Effector CD8-positive, alpha-beta T cell (primary cell): ENCODE results near the gene ACE2.
"Not testable (repeated sequence)": the region's sequence is repeated elsewhere in the genome, so short reads cannot be mapped to it uniquely, and the experiment has no call there.

Source experiments
- DNase-seq: peaks from one replicate; lab custom pipeline; 2025; lab: John Stamatoyannopoulos, UW
- total RNA-seq, 4 experiments: gene quantifications; one replicate each; lab custom pipeline; 2026; lab: John Stamatoyannopoulos, UW

Gene ACE2
- total RNA-seq: 0 reads per million in 4 experiments

DNA sequence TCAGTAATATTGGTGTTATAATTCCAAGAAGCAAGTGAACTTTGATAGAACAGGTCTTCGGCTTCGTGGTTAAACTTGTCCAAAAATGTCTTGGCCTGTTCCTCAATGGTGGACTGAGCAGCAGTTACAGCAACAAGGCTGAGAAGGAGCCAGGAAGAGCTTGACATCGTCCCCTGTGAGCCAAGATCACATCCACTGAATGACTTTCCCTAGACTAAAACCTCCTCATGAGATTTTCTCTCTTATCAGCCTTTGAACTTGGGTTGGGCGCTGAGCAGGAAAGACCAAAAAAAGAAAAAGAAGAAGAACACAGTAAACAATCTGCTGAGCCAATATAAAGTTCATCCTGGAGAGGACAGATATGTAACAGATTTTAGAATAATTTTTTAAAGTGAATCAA is at the start of gene ACE2:
Gene ACE2, minus strand, starts transcription at position 216 of the 400 bp plus-strand sequence. Its CDS starts 49 bp downstream, at position 167.
- DNase-seq: no peak

DNA sequence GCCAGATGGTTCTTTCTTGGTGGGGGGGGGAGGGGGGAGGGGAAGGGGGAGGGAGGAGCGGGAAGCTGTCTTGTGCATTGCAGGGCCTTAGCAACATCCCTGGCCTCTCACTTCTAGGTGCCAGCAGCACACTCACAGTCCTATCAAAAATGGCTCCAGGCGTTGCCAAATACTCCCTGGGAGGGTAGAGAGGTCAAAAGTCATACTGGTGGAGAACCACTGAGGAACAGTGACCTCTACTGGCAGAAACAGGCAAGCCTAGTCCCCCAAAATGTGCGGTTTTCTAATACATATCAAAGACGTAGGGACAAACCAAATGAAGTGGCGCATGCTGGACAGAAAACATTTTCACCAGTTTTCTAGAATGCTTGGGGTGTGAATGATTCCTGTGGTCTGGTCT is 46.8 kb upstream of the ACE2 start:
- not testable (repeated sequence) for DNase-seq

DNA sequence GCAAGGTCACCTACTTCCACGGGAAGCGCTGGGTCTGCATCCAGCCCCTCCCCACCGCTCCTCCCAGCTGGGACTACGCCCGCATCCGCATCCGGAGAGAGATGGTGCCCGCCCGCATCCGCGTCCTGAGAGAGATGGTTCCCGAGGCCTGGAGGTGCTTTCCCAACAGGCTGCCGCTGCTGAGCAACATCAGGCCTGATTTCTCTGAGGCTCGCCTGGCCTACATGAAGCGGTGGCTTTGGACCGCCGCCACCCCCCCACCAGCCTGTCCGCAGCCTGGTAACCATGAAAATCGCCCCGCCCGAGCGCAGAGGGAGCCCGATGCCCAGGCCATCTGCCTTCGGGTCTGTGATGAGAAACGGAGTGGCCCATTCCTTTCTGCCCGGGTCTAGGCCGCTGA is 45.8 kb upstream of the ACE2 start:
- no peak for DNase-seq

DNA sequence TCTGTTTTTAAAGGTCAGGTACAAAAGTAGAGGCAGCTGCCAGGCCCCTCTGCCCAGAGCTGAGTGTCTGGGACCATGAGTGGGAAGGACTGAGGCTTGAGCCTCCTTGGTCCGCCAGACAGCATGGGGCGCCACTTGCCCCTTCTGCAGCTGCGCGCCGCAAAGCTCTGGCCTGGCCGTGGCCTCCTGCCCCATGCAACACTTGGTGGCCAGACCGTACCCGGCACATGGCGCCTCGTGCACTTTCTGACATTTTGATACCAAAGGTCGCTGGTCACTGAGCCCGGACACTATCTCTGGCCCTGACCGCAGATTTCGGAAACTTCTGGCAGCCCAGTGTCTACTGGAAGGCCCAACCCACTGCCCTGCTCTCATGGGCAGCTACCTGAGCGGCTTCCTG is 45.3 kb upstream of the ACE2 start:
- no peak for DNase-seq

DNA sequence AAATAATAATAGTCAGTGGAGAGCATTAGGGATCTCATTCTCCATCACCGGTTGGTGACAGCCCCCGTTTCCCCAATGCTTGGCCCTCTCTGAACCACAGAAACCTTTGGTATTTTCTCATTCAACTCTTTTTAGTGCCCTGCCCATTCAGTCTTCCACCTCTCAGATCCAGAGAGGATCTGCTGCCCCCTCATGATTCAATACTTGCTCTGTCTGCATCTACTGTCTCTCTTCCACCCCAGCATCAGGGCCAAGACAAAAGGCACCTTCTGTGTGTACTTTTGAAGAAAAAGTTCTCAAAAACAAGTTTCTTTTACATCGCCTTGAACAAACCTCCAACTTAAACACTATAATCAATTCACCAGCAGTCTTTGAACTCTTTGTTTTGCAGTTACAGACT is 44.5 kb upstream of the ACE2 start:
- DNase-seq: no peak

DNA sequence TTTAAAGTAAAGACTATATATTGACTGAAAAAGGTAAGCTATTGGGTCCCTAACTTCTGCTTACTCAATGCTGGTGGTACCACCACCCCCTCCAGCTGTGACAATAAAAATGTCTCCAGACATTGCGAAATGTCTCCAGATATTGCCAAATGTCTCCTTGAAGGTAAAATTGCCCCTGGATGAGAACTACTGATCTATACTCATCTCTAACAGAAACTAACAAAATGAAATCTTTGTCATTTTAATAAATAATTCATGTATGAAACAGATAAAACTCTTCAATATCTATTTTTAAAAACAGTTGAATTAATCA is 43.8 kb upstream of the ACE2 start:
- DNase-seq: no peak

DNA sequence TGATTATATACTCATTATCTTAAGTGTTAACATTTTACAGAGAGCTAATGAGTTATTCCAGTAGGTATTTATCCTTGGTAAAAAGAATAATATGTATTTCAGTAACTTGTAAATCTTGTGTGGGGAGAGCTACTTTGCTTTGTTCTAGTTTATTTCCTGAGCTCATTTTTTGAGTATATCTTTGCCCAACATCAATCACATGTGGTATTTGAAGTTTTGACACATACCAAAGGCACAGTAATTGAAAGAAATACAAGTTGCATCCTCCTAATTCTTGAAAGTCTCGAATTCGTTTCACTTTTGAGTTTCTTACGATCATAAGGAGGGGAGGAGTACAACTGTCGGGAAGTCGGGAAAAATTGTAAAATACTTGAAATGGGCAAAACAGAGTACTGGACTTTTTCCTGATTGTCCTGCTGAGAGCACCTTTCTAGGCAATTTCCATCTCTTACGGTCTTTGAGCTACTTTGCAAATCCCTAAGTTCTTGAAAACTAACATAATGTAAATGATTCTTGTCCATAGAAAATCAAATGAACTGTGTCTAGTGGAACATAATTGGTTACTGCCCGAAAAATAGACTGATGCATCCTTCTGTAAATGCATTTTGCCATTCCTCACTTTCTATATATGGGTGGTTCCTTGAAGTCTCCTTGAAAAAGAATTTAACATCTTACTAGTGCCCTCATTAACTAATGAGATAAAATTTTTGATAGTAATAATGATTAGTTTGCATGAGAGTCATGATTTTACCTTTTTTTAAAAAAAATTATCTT is 43.2 kb upstream of the ACE2 start:
- no peak for DNase-seq

DNA sequence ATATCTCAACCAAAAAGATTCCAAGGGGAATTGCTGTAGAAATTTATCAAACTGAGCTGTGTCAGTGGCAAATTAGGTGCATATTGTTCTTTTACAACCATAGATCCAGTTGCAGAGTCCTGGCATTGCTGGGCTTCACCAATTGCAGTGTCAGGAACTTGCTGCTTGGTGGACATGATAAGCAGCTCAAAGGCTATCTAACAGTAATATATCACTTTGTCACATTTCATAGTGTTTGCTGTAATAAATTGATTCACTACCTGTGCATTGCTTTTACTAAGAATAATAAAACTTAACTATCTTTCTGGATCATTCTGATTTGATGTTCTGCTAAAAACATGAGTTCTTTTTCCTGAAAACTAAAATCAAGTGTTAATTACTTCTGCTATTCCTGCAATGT is 30.9 kb upstream of the ACE2 start:
- DNase-seq: no peak

DNA sequence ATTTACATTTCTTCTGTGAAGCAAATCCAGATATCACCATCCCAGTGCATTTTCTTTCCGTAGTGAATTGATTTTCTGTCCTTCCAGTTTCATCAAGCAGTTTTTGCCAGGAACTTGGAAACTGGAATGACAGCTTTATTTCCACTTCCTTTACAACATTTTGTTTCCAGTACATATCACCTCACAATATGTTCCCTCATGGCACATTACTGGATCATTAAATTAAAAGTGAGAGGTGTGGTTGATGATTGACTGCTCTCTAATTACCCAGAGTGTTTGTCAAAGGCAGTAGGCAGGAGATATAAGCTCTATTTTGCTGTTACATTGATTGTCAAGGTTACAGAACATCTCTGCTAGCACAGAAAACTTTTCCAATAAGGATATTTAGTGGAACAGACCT is 22.3 kb upstream of the ACE2 start:
- DNase-seq: no peak

DNA sequence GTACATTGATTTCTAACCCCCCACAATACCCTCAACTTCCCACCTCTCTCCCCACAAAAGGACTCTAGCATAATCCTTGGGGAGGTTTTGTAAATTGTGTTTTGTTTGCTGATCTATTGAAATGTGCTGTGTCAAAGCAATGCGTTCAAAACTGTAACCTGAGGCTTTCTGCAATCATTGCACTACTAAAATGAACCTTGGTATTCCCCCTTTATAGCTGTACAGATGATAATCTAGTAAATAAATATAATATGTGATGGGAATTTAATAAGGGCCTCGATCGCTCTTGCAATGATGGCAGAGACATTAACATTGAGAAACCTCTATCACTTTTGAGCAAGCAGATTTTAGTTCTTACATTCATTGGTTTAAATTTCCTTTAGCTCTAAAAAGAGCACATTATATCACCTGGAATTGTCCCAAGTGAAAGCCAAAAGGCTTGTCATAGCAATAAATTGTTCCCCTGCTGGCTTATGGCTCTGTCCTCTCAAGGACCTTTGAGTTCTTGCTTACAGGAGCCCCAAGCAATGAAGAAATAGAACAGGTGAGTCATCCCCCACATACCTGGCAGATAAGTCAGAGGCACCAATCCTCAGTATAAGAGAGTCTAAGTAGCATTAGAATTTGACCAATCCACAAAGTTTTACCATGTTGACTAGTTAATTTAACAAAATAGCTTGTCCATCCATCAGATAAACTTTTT is 18.4 kb upstream of the ACE2 start:
- DNase-seq: no peak

DNA sequence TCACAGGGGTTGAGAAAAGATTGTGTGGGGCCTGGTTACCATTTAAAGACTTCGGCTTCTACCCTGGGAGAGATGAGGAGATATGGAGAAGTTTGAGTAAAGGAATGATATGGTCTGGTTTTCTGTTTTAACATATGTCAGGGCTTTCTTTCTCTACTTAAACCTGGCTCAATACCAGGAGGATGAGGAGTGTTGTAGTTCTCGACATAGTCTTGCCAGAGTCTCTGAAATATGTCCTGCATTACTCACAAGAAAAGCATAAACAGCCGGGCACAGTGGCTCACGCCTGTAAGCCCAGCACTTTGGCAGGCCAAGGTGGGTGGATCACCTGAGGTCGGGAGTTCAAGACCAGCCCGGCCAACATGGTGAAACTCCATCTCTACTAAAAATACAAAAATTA is 16.4 kb upstream of the ACE2 start:
- no peak for DNase-seq

DNA sequence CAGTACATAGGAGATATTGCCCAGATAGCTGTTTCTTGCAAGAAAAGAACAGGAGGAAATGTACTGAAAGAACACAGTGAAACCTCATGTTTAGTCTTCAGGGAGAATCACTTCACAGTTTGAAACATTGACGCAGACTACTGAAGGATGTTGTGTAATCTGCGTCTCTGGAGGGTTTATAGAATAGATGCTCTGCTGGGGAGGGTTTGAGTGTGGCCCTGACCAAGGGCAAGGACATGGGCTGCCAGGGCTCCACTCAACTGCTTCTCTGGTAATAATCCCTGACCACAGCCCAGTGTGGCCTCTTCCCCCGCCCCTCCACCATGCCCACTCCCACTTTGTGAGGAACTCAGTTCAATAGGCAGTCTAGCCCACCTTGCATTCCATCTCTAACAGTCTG is 15.8 kb upstream of the ACE2 start:
- DNase-seq: no peak

DNA sequence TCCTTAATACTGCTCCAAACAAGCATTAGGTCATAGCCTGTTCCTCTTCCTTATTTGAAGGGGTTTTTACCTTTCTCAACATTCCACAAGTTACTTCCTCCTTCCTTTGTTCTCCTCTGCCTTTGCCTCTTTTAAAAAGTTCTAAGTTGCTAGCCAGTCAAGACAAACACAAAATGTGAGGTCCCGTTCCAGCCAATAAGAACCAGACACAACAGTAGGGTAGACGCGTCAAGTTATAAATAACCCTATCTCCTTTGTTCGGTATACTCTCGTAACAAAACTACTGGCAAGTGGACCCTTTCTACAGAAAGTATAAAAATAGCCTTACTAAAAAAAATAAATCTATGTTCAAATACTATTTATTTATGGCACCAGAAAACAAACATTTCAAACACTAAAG is 6.3 kb upstream of the ACE2 start:
- no peak for DNase-seq

DNA sequence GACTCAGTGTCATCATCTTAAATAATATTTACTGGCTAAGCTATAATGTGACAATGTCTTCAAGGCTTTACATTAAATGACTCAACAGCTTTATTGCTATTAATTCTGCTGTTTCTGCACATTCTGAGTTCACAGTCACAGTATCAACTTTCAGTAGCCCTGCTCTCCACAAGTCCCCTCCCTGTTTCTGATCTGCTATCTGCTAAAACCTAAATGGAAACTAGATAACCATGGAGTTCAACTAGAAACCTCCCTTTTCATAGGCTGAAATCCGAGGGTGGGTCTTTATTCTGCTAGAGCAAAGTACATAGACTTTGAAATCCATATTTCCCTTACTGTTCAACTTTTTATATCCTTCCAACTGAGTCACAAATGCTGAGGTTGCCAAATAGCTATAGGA is 5.4 kb upstream of the ACE2 start:
- no peak for DNase-seq

DNA sequence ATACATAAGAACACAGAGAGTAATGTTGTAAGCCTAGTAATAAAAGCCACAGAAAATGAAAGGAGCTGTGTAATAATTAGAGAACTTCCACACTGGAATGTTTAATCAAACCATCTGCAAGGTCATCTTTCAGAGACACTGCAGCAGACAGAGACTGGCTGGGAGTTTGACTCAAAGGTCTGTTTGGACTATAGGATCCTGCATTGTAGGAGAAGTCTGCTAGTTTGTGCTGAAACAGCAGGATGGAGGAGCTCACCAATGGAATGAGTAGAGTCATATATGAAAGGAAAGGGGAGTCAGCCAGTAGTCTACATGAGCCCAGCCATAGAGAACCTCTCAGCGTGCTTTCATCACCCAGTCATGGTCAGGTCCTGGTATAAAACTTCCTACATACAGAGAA is 4.5 kb upstream of the ACE2 start:
- no peak for DNase-seq

DNA sequence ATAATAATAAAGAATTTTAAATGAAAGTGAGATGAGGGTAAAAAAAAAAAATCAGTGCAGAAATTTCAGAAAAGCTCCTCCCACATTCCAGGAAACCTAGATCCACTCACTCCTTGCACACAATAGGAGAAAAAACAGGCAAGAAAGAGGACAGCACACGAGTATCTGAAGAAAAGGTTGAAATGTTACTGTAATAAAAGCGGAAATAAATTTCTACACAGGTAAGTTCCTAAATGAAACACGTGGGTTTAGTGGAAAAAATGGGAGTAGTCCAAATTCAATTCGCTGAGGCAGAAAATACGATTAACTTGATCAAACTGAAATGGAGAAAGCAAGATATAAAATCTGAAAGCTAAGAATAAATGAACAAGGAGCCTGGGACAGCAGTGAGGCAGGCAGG is 2.0 kb upstream of the ACE2 start:
- DNase-seq: no peak

DNA sequence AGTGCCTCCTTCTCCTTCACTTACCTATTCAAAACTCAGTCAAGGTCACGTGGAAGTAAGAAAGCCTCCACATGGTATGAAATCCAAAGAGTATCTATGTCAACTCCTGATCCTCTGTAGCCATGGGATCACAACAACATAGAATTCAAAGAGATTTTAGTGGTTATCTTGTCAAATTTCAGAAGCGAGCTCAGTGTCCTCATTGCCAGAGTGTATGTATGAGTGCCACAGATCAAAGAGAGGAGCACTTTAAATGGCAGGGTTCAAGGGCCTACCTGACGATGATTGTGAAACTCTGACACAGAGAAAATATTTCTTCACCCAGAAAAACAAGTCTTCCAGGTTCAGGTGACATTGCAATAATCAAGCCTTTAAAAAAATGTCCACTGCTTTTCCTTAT is 1.2 kb upstream of the ACE2 start:
- no peak for DNase-seq

DNA sequence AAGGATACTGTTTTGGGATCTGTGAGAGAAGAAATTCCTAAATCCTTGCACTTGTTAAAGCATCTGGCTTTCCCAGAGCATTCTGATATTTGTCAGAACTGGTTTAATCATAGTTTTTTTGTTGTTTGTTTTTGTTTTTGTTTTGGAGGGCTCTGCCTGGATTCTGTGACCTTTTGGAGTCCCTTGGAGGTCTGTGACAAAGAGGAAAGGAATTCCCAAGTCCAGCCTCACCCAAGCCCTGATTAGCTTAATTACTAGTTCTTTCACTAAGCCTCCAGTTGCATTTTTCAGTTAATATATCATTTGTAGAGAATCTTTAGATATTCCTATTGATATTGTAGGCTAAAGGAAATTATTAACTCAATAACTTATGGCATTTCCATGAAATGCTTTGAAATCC is 711 bp downstream of the ACE2 start:
- DNase-seq: no peak

DNA sequence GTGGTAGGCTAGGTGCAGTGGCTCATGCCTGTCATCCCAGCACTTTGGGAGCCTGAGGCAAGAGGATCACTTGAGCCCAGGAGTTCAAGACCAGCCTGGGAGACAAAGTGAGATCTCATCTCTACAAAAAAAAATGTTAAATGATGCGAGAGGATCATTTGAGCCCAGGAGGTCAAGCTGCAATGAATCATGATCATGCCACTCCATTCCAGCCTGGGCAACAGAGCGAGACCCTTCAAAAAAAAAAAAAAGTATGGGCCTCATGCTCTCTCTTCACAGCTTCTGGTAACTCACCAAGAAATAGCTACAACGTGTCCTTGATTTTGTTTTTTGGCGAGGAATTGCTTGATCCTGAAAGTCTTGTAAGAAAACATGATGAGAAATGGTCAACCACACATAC is 1.3 kb downstream of the ACE2 start:
- DNase-seq: no peak

DNA sequence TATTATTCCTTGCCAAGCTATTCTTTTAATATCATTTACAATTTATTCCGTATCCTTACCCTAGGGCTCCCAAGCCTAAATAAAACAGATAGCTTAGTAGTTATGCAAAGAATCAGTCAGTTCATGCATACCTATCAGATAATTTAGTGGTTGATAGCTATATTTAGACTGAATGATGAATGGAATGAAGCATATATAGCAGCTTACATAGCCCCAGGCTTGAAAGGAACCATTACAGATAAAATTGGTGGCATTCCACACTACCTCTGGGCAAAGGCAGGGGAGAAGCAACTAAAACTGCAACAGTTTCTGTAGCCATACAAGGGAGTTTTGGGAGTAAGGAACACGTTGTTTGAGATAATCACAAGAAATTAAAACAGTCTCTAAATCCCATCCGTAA is 2.7 kb downstream of the ACE2 start:
- no peak for DNase-seq

DNA sequence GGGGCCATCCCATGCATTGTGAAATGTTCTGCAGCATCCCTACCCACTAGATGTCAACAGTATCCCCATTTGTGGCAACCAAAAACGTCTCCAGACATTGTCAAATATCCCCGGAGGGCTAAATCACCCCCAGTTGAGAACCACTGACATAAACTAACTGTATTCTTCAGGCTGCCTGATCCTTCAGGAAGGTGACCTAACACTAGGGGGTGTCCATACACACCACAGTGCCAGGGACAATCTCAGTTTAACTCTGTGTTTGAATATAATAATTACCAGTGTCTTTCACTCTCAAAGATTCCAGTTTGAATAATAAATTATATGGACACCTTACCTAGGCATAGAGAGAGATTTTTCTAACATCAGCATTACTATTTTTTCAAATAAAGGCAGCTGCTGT is 6.4 kb downstream of the ACE2 start:
- DNase-seq: no peak

DNA sequence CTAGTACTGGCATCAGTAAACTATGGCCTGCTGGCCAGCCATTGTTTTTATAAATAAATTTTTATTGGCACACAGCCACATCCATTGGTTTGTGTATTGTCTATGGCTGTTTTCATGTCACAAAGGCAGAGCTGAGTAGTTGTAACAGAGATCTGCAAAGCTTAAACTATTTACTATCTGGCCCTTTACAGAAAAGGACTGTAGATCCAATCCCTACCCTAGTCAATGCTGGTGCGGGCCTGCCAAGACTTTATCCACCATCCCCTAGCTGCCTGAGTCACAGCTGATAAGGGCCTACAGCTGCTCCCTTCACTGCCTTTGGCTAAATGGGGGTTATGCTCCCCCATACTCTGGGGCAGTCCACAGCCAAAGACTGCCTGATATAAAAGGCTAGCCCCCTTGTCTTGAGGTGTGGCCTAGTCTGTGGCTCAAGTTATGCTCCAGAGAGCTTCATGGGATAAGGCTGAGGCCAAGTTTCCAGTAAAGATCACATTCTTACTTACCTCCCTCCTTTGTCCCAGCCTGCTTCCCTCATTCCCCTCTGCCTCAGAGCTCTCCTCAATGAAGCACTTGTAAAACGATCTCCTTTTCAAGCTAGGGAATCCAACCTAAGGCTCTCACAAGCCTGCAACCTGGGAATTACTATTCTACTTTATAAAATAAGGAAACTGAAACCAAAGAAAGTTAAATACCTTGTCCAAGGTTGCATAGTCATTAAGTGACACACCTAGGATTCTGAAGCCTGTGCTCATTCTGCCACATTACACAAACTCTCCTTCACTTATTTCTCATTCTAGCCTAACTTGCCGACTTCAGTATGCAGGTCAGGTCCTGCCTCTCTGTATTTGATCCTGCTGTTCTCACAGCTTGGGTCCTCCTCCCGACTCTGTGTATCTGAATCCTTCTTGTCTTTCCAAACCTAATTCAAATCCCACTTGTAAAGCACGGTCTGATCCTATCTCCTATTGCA is 20.7 kb downstream of the ACE2 start:
- DNase-seq: no peak

DNA sequence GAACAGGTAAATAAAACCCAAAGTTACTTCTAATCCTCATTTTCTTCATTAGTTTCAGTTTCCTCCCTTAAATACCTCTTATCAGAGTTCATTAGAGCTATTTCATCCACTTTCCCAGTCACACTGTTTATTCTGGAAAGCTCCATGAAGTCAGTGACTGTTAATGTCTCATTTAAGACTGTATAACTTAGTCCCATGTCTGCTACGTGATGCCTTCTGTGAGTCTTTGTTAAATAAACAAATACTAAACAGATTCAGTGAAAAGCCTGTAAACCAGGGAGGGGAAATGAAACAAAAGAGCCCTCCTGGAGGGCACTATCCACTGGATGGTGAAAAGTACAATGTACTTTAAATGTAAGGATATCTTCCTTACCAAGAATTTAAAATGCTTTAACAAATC is 24.7 kb downstream of the ACE2 start:
- DNase-seq: no peak
